Esophagus muscularis mucosa (tissue), 4 donors: ENCODE measurements around the gene OTULIN. TPM values are rescaled to one million over a fixed set of nuclear protein-coding genes. Genes with fewer than 3 reads are reported as not detected.

Experiments used
- DNase-seq: peaks from one replicate; pipeline ENCODE4 v3.0.0-alpha.2; 2017; ENCODE audit errors: extremely low spot score
- H3K27ac ChIP-seq, 4 donors: fragments of 200-600 bp; sonication (generic); replicated peaks in 1 of 4; 1 replicate in 3 of 4; 2 replicates in 1 of 4; pipeline ENCODE4 v1.5.1; 2016 to 2019; ENCODE audit warnings: mild to moderate bottlenecking in 1 of 4
- H3K27me3 ChIP-seq, 4 donors: fragments of 200-600 bp; sonication (generic); one replicate each; pipeline versions ENCODE4 v1.5.1 to v1.6.0; 2016 to 2019
- H3K36me3 ChIP-seq, 4 donors: fragments of 200-600 bp; sonication (generic); one replicate each; pipeline ENCODE4 v1.5.1; 2016 to 2019
- H3K4me1 ChIP-seq, 4 donors: fragments of 200-600 bp; sonication (generic); one replicate each; pipeline ENCODE4 v1.5.1; 2016 to 2019
- H3K4me3 ChIP-seq, 4 donors: fragments of 200-600 bp; sonication (generic); 1 replicate in 2 of 4; 2 replicates in 2 of 4; pipeline ENCODE4 v1.5.1; 2016 to 2019; ENCODE audit warnings: mild to moderate bottlenecking in 4 of 4, moderate library complexity in 1 of 4
- H3K9me3 ChIP-seq, 4 donors: fragments of 200-600 bp; sonication (generic); 1 replicate in 3 of 4; 2 replicates in 1 of 4; pipeline ENCODE4 v1.5.1; 2016 to 2019
- CTCF ChIP-seq, 3 experiments: fragments of 200-600 bp in 2 of 3; fragments of 450-650 bp in 1 of 3; sonication (generic) in 2 of 3; IDR thresholded peaks; one replicate each; pipeline ENCODE4 v1.5.1; 2017 to 2019; ENCODE audit warnings: antibody characterized with exemption in 3 of 3, mild to moderate bottlenecking in 2 of 3, moderate library complexity in 1 of 3
- EP300 ChIP-seq: sonication (generic); formaldehyde crosslinking; IDR thresholded peaks from one replicate; pipeline ENCODE4 v1.6.1; 2017; ENCODE audit warnings: antibody characterized with exemption
- POLR2A ChIP-seq: fragments of 450-650 bp; IDR thresholded peaks from one replicate; pipeline ENCODE4 v1.6.1; 2017; ENCODE audit warnings: antibody characterized with exemption, moderate library complexity, mild to moderate bottlenecking, low read depth
- POLR2AphosphoS5 ChIP-seq, 2 donors: sonication (generic); formaldehyde crosslinking; IDR thresholded peaks; one replicate each; pipeline ENCODE4 v1.6.1; 2017; ENCODE audit warnings: antibody characterized with exemption in 2 of 2
- WGBS: methylation state at CpG from one replicate; pipeline ENCODE4 v1.1.5; 2018; 5-methylcytosine and 5-hydroxymethylcytosine counted together
- intact Hi-C: fragments of 100-400 bp; cut with DNase I; formaldehyde crosslinking; loops from one replicate; pipeline ENCODE4 v1.15.1; 2023
- total RNA-seq, 4 donors: library from RNA; depleted of rRNA; stranded (reverse); fragments of >200 nt; gene quantifications; one replicate each; pipeline versions ENCODE4 v1.1.0 to v1.2.1, GENCODE V29; 2016

OTULIN gene
- total RNA-seq, 4 donors from 2014 or later, result 16.9 to 41.1 (median 24.2) TPM

- 96% methylated on average over 11 of the region's 11 CpGs for WGBS
- intact Hi-C loops, result no loop called here
- TF ChIP-seq EP300 (no peak), POLR2A (no peak), POLR2AphosphoS5 (IDR thresholded peaks at IDR 0.05) (no peak), CTCF (IDR thresholded peaks at IDR 0.05) (no peak)
- H3K4me3 ChIP-seq, result no peak overlapping the region
- H3K36me3 ChIP-seq, result peaks cover 0 to 64% (median 35%) of the 10 kb centered on the region in 4 donors
- peaks cover 13 to 23% (median 18%) of the 10 kb centered on the region in 4 donors for H3K4me1 ChIP-seq
- no peak overlapping the region for H3K27ac ChIP-seq
- DNase-seq, result no peak
- no peaks in the 10 kb centered on the region for H3K27me3 ChIP-seq
- no peaks in the 10 kb centered on the region for H3K9me3 ChIP-seq
Observed at GRCh38 chr5:14702238-14702839, 37.8 kb downstream of the OTULIN start.

- 100% methylated on average over 6 of the region's 8 CpGs for WGBS
- TF ChIP-seq CTCF (IDR thresholded peaks at IDR 0.05), result no peak
- no peak for TF ChIP-seq EP300
- no peak for TF ChIP-seq POLR2AphosphoS5 (IDR thresholded peaks at IDR 0.05)
- TF ChIP-seq POLR2A, result no peak
- no peak overlapping the region for H3K27ac ChIP-seq
- no peaks in the 10 kb centered on the region for H3K27me3 ChIP-seq
- H3K36me3 ChIP-seq, result peaks cover 5 to 71% (median 37%) of the 10 kb centered on the region in 4 donors
- intact Hi-C loops, result no loop called here
- no peaks in the 10 kb centered on the region for H3K9me3 ChIP-seq
- no peak overlapping the region for H3K4me3 ChIP-seq
- H3K4me1 ChIP-seq, result peaks cover 9 to 17% (median 13%) of the 10 kb centered on the region in 4 donors
- DNase-seq, result no peak
Observed at GRCh38 chr5:14705556-14705955, 41.0 kb downstream of the OTULIN start.

DNA sequence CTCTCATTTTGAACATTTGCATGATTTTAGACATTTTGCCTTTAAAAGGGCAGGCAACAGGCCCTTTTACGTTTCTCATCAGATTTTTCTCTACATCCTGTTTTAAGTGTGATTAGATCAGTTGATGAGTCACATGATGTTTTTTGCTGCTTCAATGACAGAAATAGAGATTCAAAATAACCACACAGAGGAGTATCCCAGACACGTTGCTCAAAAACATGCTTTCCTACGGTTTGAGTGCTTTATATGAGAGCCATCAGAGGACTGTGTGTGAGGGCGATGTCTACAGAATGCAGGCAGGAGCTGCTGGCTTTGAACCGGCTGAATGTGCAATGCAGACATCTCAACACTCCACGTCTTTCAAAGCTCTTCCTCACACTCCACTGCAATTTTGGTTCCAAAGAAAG, 42.1 kb downstream of the OTULIN start:
- H3K4me3 ChIP-seq, result no peak overlapping the region
- peaks cover 3 to 9% (median 7%) of the 10 kb centered on the region in 4 donors for H3K4me1 ChIP-seq
- no peak for TF ChIP-seq POLR2AphosphoS5 (IDR thresholded peaks at IDR 0.05)
- TF ChIP-seq POLR2A, result no peak
- no peak for TF ChIP-seq EP300
- no peak for TF ChIP-seq CTCF (IDR thresholded peaks at IDR 0.05)
- intact Hi-C loops, result no loop called here
- no peak for DNase-seq
- H3K27me3 ChIP-seq, result no peaks in the 10 kb centered on the region
- H3K27ac ChIP-seq, result no peak overlapping the region
- no peaks in the 10 kb centered on the region for H3K9me3 ChIP-seq
- peaks cover 6 to 81% (median 48%) of the 10 kb centered on the region in 4 donors for H3K36me3 ChIP-seq
- WGBS, result 48% methylated on average over 6 of the region's 6 CpGs

DNA sequence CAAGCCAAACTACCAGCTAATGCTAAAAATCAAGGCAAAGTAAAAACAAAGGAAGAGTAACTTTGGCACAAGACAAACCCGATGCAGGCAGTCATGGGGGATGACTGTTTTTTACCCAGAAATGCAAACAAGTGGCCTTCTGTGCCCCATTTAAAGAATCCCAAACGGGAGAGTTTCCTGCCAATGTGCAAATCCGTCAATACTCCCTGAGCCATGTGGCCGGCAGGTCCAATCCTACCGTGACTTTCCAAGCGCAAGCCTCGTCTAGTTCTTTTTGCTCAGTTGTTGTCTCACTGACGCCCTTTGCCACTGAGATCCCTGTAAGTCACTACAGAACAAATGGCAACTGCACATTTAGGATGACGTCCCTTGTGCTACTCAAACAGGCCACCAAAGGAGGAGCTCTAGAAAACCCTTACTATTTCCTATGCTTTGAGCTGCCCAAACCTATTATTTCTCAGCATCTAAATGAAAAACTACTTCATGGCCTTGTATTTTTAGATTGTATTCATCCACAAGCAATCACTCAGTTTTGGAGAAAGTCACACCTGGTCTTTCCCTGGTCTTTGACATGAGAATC, 43.4 kb downstream of the OTULIN start:
- TF ChIP-seq EP300, result no peak
- no peak for TF ChIP-seq POLR2AphosphoS5 (IDR thresholded peaks at IDR 0.05)
- no peak for TF ChIP-seq POLR2A
- TF ChIP-seq CTCF (IDR thresholded peaks at IDR 0.05), result no peak
- intact Hi-C loops, result no loop called here
- H3K36me3 ChIP-seq, result peaks cover 14 to 85% (median 57%) of the 10 kb centered on the region in 4 donors
- no peaks in the 10 kb centered on the region for H3K27me3 ChIP-seq
- H3K4me3 ChIP-seq, result no peak overlapping the region
- peaks cover 3 to 9% (median 7%) of the 10 kb centered on the region in 4 donors for H3K4me1 ChIP-seq
- no peaks in the 10 kb centered on the region for H3K9me3 ChIP-seq
- 89% methylated on average over 9 of the region's 9 CpGs for WGBS
- no peak for DNase-seq
- no peak overlapping the region for H3K27ac ChIP-seq
